VCaP (cell line): Measurements from ENCODE around the gene PCSK2.

ENCODE experiments used
- H3K27ac ChIP-seq: fragments of 450-650 bp; 2 replicates; pipeline ENCODE4 v1.5.1; 2017
- CTCF ChIP-seq: fragments of 450-650 bp; conservative IDR thresholded peaks from 2 replicates; pipeline ENCODE4 v1.5.1; 2017; ENCODE audit warnings: mild to moderate bottlenecking, moderate library complexity

PCSK2 gene

GRCh38 chr20:17508756-17509155, 281.9 kb downstream of the PCSK2 start:
- H3K27ac ChIP-seq: no peak overlapping the region
- no peak for TF ChIP-seq CTCF

GRCh38 chr20:17510548-17510947, 283.7 kb downstream of the PCSK2 start:
- no peak overlapping the region for H3K27ac ChIP-seq
- TF ChIP-seq CTCF: no peak

- H3K27ac ChIP-seq: no peak overlapping the region
- TF ChIP-seq CTCF: no peak
Measured at GRCh38 chr20:17511401-17511800, 284.6 kb downstream of the PCSK2 start.

- no peak overlapping the region for H3K27ac ChIP-seq
- TF ChIP-seq CTCF: no peak
Measured at GRCh38 chr20:17513939-17514338, 287.1 kb downstream of the PCSK2 start.

GRCh38 chr20:17515053-17515452, 288.2 kb downstream of the PCSK2 start:
- no peak for TF ChIP-seq CTCF
- H3K27ac ChIP-seq: no peak overlapping the region

- no peak for TF ChIP-seq CTCF
- H3K27ac ChIP-seq: no peak overlapping the region
Measured at GRCh38 chr20:17518339-17519052, 291.7 kb downstream of the PCSK2 start.

GRCh38 chr20:17519606-17520285, 292.9 kb downstream of the PCSK2 start:
- no peak overlapping the region for H3K27ac ChIP-seq
- TF ChIP-seq CTCF: no peak
